CD4-positive, alpha-beta T cell treated with Interleukin-2 at 100 ng/mL for 4 hours (primary cell): ENCODE measurements around the gene NARS2.
"Not testable (repeated sequence)": the region's sequence is repeated elsewhere in the genome, so short reads cannot be mapped to it uniquely, and the experiment has no call there.

Source experiments
- DNase-seq: peaks from one replicate; pipeline ENCODE4 v3.0.0-alpha.2; 2020; ENCODE audit warnings: low spot score

Gene NARS2

DNA sequence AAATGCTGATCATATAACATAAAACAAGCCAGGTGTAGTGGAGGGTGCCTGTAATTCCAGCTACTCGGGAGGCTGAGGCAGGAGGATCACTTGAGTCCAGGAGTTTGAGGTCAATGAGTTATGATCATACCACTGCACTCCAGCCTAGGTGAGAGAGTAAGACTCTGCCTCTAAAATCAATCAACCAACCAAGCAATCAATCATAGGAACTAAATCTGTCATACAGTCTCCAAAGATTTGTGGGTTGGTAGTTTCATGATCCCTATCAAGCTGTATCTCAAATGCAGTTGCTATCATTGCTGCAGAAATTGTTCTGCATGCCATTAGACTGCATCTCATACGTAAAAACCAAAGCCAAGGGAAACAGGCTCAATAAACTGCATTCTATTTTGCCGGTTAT, 33.1 kb downstream of the NARS2 start:
- no peak for DNase-seq

DNA sequence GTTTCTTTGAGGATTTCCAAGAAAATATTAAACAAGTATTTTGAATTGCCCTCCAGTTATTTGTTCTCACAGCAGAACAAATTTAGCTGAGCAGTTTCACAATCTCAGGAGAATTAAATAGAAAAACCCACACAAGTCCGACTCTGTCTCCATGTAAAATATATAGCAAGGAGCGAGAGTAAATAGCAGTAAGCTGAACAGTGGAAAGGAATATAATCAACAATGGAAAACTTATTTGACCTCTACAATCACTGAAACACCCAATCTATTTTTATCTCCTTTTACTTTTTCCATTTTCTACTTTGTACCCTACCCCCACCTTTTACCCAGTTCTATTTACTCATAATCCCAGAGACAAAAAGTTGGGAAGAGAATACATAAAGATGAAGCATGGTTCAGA, 34.4 kb downstream of the NARS2 start:
- no peak for DNase-seq

DNA sequence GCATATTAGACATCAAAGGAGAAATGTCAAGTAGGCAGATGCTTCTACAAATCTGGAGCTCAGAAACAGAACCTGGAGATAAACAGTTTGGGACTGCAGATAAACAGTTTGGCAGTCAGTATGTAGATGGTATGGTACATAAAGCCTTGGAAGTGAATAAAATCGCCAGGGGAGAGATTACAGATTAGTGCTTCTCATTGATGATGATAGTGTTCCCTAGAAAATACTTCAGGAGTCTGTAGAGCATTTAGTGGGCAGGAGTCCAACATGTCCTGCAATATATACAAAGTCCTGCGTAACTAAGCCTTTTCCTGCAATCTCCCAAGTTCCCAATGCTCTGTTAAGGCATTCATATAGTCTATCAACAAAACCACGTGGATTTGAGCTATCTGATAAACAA, 35.2 kb downstream of the NARS2 start:
- DNase-seq: no peak

DNA sequence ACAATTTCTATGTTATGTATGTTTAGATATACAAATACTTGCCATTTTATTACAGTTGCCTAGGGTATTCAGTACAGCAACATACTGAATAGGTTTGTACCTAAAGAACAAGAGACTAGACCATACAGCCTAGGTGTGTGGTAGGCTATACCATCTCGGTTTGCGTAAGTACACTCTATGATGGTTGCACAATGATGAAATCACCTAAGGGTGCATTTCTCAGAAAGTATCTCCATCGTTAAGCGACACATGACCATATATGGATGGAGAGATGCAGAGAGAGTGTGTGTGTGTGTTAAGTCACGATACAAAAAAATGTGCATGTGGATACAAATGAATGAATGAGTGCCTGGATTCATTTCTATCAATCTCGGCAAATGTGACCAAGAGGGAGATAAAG, 37.7 kb downstream of the NARS2 start:
- no peak for DNase-seq

DNA sequence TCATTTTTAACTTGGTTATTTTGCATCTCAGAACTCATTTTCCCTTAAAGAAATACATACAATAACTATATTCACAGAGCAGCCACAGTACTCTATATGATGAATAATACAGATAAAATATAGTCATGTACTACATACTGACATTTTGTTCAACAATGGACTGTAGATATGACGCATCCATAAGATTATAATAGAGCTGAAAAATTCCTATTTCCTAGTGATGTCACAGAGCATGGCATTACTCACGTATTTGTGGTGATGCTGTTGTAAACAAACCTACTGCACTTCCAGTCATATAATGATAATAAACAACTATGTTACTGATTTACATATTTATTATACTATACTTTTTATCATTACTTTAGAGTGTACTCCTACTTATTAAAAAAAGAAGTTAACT, 38.7 kb downstream of the NARS2 start:
- DNase-seq: no peak

DNA sequence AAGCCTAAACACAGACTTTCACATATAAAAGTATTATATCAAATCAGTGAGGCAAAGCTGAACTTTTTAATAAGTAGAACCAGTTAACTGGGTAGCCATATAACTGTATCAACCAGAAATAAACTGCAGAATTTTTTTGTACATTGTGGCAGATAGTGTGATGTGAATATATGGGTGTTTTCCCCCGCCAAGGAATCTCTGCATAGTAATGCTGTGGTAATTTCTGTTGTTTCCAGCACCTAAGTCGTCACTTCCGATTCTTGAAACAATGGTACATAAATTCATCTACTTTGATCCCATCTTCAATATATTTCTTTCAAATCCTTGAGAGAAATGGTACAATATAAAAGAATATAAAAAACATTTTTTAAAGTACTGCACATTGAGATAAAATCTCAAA, 39.6 kb downstream of the NARS2 start:
- no peak for DNase-seq

DNA sequence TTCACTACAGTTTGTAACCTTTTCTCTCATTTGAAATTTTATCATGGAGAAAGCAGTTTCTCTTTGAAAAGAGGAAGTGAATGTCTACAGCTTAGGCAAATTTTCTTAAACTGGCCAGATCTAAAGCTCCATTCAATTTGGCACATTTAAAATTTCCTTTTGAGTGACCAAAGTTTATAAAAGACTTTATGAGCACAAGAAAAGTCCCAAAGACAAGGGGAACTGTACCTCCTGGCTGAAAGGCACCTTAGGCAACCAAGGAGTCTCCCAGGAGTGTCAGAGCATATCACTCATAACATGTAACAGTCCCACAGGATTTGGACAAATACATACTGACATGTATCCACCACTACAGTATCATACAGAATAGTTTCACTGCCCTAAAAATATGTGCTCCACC, 41.3 kb downstream of the NARS2 start:
- DNase-seq: no peak

DNA sequence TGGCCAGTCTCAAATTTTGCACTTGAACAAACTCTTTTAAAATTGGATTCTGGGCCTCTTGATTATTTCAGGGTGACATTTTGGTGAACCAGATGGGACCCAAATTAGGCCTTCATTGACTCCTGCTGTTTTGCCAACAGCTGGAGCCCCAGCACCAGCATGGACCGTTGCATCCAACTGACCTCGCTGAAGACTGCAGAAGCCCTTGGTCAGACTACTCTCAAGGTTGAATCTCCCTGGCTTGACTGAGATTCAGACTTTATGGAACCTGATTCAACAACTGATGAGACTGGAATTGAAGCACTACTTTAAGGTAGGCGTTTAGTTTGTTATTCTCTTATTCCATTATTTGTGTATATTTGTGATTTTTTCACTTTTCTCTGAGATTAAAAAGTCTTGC, 41.7 kb downstream of the NARS2 start:
- no peak for DNase-seq

DNA sequence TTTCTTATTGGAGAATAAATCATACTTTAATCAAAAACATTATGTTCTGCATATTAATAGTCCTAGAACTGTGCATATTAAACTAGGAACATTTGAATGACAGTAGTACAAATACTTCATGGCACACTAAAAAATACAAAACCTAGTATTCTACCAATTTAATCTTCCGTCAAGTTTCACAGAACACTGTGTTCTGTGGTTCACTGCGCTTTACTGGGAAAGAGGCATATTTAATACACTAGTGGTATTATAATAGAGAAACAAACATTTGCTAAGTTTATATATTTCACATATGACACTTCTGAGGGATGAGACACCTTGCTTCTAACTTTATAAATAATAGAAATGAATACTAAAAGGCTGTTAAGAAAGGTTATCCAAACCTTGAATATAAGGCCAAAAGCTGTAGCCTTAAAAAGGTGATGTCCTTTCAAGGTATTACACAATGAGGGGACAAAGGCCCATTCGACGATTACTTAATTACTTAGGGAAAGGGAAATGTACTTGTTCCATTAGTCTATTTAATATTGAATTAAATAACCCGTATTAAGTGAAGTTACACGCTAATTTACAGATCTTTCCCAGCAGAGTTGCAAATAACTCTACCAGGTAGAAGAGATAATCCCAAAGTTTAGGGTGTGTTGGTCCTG, 48.0 kb downstream of the NARS2 start:
- no peak for DNase-seq

DNA sequence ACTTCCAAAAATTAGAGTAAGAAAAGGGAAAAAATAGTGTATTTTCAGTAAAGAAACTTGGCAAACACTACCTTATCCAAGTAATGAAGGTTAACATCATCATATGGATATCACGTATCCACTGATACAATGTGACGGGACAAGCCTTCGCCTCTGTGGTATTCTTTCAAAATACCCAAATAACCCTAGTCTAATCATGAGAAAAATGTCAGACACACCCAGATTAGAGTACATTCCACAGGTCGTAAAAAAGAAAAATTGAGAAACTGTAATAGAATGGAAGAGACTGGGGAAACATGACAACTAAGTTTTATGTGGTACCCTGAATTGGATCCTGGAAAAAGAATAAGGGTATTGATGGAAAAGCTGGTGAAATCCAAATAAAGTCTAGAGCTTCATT, 48.9 kb downstream of the NARS2 start:
- DNase-seq: no peak

DNA sequence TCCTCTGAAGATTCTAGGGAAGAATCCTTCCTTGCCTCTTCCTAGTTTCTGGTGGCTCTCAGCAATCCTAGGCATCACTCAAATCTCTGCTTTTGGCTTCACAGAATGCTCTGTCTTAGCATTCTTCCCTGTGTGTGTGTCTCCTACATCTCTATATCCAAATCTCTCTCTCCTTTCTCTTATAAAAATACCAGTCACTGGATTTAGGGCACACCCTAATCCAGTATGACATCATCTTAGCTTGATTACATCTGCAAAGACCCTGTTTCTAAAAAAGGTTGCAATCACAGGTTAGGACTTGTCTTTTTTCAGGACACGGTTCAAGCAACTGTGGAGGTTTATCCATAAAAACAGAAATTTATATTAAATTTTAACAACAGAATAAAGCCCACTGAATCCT, 54.4 kb downstream of the NARS2 start:
- no peak for DNase-seq

DNA sequence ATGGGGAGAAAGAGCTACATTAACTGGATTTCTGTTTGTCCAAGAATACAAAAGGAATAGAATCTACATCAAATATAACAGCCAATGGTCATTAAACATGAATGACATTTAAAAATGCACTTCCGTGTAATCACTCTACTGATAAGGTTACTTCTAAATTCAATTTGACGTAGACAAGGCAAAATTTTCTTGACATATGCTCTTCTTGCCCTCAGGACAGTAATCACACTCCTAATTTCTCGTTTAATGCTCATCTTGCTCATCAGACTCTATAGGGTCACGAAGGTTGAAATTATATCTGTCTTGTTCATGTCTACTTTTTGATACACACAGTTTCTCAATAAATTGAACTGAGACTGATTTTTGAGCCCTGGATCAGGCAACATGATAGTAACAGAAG, 58.4 kb downstream of the NARS2 start:
- no peak for DNase-seq

DNA sequence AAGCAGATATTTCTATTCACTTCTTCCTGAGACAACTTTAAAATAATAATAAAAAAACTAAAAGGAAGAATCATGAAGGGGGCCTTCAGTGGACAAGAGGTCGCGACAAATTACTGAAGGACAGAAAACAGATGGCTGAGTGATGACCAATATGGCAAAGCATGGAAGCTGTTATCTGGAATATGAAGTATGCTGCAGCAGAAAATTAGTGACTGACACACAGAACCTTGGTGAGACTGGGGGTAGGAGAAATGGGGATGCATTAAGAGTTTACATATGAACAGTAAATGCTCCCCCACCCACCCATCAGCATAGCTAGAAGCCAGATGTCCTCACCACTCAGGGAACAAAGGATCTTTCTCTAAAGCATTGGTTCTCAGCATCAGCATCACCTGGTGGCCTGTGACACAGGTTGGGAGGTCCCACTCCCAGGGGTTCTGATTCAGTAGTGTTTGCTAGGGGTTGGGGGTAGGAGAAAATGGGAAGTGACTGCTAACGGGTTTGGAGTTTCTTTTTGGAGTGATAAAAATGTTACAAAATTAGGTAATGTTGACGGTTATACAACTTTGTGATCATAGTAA, 59.7 kb downstream of the NARS2 start:
- DNase-seq: no peak

DNA sequence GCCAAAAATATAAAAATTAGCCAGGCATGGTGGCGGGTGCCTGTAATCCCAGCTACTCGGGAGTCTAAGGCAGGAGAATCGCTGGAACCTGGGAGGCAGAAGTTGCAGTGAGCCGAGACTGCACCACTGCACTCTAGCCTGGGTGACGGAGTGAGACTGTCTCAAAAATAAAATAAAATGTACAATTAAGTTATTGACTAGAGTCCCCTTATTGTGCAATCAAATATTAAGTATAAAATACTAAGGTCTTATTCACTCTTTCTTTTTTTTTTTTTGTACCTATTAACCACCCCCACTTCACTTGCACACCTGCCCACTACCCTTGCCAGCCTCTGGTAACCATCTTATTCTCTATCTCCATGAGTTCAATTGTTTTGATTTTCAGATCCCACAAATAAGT, 61.6 kb downstream of the NARS2 start:
- DNase-seq: not testable (repeated sequence)

DNA sequence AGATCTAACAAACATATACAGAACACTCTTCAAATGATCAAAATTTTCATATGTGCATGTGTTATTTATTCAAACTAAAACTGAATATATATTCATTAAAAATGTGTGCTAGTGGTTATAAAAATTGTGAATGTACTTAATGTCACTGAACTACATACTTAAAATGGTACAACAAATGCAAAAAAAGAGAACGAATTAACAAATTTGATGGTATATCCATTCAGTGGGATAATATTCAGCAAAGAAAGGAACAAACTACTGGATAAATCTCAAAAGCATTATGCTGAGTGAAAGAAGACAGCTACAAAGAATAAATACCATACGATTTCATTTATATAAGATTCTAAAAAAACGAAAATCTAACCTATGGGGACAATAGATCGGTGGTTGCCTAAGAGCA, 64.1 kb downstream of the NARS2 start:
- no peak for DNase-seq

DNA sequence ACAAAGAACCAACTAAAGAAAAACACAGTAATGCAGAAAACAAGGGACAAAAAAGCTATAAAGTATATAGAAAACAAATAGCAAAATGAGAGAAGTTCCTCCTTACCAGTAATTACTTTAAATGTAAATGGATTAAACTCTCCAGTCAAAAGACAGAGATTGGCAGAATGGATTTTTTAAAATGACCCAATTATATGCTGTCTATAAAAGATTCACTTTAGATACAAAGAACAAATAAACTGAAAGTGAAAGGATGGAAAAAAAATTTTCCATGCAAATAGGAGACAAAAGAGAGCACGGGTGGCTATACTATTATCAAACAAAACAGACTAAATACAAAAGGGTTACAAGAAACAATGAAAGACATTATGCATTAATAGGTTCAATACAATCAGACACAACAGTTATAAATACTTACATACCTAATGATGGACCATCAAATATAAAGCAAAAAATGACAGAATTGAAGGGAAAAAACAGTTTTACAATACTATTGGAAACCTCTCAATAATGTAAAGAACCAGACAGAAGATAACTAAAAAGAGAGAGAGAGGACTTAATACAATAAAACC, 64.6 kb downstream of the NARS2 start:
- no peak for DNase-seq

DNA sequence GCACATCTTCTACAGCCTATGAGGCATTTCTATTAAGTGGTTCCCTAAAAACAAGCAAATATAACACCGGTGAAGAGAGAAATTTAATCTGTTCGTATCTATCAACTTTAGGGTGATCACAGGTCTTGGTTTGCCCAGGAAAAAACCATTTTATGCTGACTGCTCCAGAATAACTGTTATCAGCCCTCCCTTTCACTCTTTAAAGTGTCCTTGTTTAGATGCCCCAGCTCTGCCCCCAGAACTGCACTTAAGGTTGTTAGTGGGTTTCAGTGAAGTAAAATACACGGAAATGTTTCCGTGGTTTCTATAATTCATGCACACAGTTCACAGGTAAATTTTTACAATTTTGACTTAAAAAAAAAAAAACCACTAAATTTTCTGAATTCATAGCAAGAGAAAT, 70.0 kb downstream of the NARS2 start:
- no peak for DNase-seq

DNA sequence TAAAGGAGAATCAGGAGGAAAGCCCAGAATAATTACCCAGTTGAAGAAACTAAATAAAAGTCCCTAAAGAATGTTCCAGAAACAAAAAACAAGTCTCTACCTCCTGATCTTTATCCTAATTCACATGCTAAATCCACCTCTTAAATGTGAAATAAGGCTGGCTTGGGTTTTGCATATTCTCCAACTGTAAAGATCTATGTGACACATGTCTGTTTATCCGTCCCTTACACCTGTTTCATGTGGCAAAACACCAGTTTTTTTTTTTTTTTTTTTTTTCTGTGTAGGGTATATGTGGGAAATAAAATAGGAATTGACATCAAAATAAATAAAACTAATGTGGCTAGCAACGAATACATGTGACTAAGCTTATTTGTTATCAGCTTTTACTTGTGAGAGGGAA, 70.5 kb downstream of the NARS2 start:
- no peak for DNase-seq

DNA sequence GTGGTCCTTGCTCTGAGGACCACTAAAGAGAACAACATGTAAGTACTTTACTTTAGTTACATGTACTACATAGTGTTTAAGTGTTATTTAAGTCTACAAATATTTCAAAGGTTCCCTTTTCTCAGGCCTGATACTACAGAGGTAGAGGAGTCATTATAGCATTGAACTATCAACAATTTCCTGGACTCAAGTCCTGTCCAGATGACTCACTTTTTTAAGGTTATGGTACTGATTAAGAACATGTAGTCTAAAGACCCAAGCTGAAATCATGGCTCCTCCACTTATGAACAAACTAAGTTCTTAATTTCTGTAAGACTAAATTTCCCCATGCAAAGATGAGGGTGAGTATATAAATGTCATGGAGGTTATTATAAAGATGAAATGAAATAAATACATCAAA, 74.7 kb downstream of the NARS2 start:
- no peak for DNase-seq

DNA sequence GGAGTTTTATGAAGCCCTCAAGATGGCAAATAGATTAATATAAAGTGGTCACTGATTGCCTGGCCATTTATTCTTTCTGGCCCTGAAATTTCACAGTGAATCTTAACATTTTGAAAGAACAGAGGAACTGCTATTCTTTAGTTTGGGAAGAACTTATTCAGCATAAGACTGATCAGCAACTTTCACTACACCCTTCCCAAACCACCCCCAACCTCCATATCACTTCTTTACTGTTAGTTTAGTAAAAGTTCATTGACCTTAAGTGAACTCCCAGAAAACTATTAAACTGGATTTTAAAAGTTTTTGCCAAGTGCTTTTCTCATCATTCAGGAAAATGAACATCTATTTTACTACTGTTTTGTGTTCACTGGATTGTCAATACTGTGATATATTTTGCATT, 77.4 kb downstream of the NARS2 start:
- no peak for DNase-seq

DNA sequence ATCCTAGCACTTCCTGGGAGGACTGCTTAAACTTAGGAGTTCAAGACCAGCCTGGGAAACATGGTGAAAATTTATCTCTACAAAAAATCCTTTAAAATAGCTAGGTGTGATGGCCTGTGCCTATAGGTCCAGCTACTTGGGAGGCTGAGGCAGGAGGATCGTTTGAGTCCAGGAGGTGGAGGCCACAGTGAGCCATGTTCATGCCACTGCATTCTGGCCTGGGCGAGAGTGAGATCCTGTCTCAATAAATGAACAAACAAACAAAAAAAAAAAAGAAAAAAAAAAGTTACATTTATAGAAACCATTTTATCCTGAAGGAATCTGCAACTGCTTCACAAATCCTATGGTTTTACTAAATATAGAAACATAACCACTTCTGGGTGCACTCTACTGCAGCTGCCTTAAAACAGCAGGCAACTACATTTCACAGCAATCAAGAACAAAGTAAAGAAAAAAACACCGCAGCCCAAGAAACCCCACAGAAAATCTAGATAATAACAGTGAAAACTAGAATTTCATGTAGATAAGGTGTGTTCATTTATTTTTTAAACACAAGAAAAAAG, 81.2 kb downstream of the NARS2 start:
- no peak for DNase-seq

DNA sequence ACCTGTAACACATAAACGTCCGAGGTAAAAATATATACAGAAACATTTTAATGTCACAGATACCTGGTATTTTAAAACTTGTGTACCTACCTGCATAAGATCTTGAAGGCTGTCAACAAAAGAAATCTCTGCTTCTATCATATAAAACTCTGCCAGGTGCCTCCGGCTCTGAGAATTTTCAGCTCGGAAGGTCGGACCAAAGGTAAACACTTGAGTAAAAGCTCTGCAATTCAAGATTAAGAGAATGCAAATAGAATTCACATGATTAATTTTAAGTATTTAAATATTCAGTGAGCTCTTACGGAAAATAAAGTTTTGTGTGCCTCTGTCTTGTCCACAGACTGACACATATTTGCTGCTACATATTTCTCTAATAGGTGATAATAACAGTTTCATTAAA, 81.7 kb downstream of the NARS2 start:
- DNase-seq: no peak

DNA sequence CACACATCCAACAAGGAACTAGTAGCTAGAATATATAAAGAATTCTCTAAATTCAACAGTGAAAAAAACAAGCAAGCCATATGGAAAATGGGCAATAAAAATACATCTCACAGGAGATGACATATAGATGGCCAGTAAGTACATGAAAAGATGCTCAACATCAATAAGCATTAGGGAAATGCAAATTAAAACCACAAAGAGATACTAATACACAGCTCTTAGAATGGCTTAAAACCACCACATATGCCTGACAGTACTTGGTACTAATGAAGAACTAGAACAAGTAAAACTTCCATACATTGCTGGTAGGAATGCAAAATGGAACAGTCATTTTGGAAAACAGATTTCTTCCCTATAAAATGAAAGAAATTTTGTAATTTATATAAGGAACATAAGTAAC, 85.5 kb downstream of the NARS2 start:
- no peak for DNase-seq

DNA sequence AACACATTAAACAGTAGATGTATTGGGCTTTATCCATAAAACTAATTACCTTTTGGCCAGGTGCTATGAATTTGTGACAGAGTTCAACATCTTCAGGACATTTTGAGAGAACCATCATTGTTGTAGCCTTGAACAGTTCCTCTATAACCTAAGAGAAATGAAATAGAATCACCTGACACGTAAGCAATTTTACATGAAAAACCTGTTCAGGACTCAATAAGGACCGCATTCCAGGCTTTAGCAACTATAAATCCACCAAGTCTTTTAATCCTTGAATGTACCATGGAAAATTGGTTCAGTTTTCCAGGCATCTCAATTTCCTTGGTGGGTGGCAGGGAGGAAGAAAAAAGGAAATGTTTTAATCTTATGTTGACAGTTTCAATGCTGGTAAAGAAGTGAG, 96.1 kb downstream of the NARS2 start:
- no peak for DNase-seq
